GM21717 (cell line): ENCODE measurements around the gene LRP1B.
"Not testable (repeated sequence)": the region's sequence is repeated elsewhere in the genome, so short reads cannot be mapped to it uniquely, and the experiment has no call there.

Experiments
- ATAC-seq: cut with Tn5 transposase; IDR thresholded peaks from one replicate; pipeline ENCODE4 v1.9.1; 2021; ENCODE audit warnings: mild to moderate bottlenecking, moderate library complexity; ENCODE audit not compliant: unreplicated experiment

LRP1B gene

GRCh38 chr2:140344266-140344665 lies 1786.5 kb downstream of the LRP1B start:
- ATAC-seq = not testable (repeated sequence)

GRCh38 chr2:140338795-140339194 lies 1792.0 kb downstream of the LRP1B start:
- ATAC-seq = no peak

- ATAC-seq = no peak
These were observed 1793.8 kb downstream of the LRP1B start for GRCh38 chr2:140337061-140337460.

- ATAC-seq = no peak
These were observed 1814.5 kb downstream of the LRP1B start for GRCh38 chr2:140316345-140316744.

GRCh38 chr2:140311905-140312304 lies 1818.9 kb downstream of the LRP1B start:
- ATAC-seq = no peak

- ATAC-seq = no peak
These were observed 1822.1 kb downstream of the LRP1B start for GRCh38 chr2:140308706-140309105.

GRCh38 chr2:140307532-140307931 lies 1823.3 kb downstream of the LRP1B start:
- ATAC-seq = no peak

GRCh38 chr2:140295767-140296166 lies 1835.0 kb downstream of the LRP1B start:
- no peak for ATAC-seq

- ATAC-seq = no peak
These were observed 1842.1 kb downstream of the LRP1B start for GRCh38 chr2:140288726-140289125.

- ATAC-seq = no peak
These were observed 1842.6 kb downstream of the LRP1B start for GRCh38 chr2:140288213-140288612.

- no peak for ATAC-seq
These were observed 1844.4 kb downstream of the LRP1B start for GRCh38 chr2:140286377-140286776.

GRCh38 chr2:140277344-140277743 lies 1853.5 kb downstream of the LRP1B start:
- not testable (repeated sequence) for ATAC-seq

GRCh38 chr2:140276661-140277060 lies 1854.2 kb downstream of the LRP1B start:
- ATAC-seq = no peak

GRCh38 chr2:140275427-140275826 lies 1855.4 kb downstream of the LRP1B start:
- no peak for ATAC-seq

GRCh38 chr2:140274891-140275290 lies 1855.9 kb downstream of the LRP1B start:
- ATAC-seq = no peak

GRCh38 chr2:140273958-140274357 lies 1856.9 kb downstream of the LRP1B start:
- ATAC-seq = no peak

- ATAC-seq = no peak
These were observed 1857.4 kb downstream of the LRP1B start for GRCh38 chr2:140273408-140273807.

- ATAC-seq = no peak
These were observed 1860.6 kb downstream of the LRP1B start for GRCh38 chr2:140270224-140270623.

- ATAC-seq = no peak
These were observed 1861.8 kb downstream of the LRP1B start for GRCh38 chr2:140269000-140269399.

GRCh38 chr2:140262908-140263307 lies 1867.9 kb downstream of the LRP1B start:
- no peak for ATAC-seq

GRCh38 chr2:140257692-140258300 lies 1873.0 kb downstream of the LRP1B start:
- no peak for ATAC-seq

GRCh38 chr2:140256080-140256479 lies 1874.7 kb downstream of the LRP1B start:
- no peak for ATAC-seq

- ATAC-seq = no peak
These were observed 1881.0 kb downstream of the LRP1B start for GRCh38 chr2:140249821-140250220.
